ENCODE results near the gene RAB2B.

DNA sequence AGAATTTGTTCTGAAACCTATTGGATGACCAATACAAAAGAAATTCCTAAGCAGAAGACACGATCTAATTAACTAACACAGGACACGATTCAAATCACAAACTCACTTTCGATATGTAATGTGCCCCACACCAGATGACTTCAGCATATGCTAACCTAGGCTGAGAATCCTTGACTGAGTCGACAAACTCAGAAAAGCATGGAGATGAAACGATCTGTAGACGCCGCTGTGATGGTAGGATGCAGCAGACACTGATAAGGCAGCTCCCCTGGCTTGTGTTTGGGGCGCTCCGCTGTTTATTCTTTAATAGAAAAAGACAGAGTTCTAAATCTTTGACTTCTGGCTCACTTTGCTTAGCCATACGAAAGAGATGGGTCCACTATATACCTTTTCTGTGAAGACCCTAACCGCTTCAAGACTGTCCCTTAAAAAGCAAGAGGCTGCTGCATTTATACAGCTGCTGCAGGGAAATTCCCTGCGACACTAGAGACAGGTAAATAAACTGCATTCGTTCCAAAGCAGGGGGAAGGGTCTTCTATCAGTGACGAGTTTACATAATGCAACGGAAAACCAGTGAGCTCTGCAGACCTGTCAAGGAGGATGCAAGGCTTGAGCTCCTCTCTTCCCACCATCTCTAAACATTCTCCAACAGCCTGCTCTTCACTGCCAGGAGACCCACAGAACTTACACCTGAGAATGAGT, 21.8 kb downstream of the RAB2B start:
- TF ChIP-seq USF1 (IDR thresholded peaks at IDR 0.05) (no peak), CREB1 (IDR thresholded peaks at IDR 0.05; ENCODE audit: low read depth) (no peak), TCF12 (IDR thresholded peaks at IDR 0.05; ENCODE audit: low read depth) (no peak), TAF1 (IDR thresholded peaks at IDR 0.05; ENCODE audit: low read depth) (no peak), EP300 (IDR thresholded peaks at IDR 0.05; ENCODE audit: borderline replicate concordance) (no peak), RAD21 (IDR thresholded peaks at IDR 0.05; ENCODE audit: low read depth) (no peak), ZBTB7A (IDR thresholded peaks at IDR 0.05; ENCODE audit: low read depth) (no peak)

All from Ishikawa (cell line).